ENCODE results near the gene GCC1. TPM values are rescaled to one million over a fixed set of nuclear protein-coding genes. Genes with fewer than 3 reads are reported as not detected.

The GCC1 gene
- total and polyA plus RNA-seq, 2 donors (not counting 1 experiment from before 2014, with no cell fraction given) = 10.3 to 25.5 TPM

DNA sequence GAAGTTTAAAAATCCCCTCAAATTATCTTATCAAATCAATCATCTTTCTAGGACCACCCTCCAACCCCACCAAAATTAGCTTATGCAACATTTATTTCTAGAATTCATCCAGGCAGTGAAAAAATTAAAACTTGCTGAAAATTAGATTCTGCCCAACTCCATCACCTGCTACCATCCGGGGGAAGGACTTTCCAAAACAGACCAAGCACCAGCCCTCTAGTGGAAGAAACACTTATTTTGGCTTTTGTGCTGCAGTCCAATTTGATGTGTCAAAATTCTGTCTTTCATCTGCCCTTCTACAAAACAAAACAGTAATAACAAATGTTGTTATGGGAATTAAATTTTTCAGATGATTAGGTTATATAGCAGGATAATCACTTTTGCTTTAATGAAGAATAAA is 35.1 kb downstream of the GCC1 start:
- TF ChIP-seq, protein P1, sequence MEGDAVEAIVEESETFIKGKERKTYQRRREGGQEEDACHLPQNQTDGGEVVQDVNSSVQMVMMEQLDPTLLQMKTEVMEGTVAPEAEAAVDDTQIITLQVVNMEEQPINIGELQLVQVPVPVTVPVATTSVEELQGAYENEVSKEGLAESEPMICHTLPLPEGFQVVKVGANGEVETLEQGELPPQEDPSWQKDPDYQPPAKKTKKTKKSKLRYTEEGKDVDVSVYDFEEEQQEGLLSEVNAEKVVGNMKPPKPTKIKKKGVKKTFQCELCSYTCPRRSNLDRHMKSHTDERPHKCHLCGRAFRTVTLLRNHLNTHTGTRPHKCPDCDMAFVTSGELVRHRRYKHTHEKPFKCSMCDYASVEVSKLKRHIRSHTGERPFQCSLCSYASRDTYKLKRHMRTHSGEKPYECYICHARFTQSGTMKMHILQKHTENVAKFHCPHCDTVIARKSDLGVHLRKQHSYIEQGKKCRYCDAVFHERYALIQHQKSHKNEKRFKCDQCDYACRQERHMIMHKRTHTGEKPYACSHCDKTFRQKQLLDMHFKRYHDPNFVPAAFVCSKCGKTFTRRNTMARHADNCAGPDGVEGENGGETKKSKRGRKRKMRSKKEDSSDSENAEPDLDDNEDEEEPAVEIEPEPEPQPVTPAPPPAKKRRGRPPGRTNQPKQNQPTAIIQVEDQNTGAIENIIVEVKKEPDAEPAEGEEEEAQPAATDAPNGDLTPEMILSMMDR (IDR thresholded peaks at IDR 0.05) = no peak
- TF ChIP-seq EZH2 (IDR thresholded peaks at IDR 0.05; ENCODE audit: borderline replicate concordance, insufficient read depth, low read depth, low read length, poor library complexity, severe bottlenecking) = no peak

DNA sequence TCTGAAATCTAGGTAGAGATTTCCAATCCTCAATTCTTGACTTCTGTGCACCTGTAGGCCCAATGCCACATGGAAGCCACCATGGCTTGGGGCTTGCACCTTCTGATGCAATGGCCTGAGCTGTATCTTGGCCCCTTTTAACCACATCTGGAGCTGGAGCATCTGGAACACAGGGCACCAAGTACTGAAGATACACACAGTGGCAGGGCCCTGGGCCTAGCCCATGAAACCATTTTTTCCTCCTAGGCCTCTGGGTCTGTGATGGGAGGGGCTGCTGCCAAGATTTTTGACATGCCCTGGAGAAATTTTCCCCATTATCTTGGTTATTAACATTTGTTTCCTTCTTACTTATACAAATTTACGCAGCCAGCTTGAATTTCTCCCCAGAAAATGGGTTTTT is 39.1 kb downstream of the GCC1 start:
- DNase-seq (no peak), ATAC-seq (ENCODE audit: low read depth) (no peak)
- Histone ChIP-seq H3K36me3 (replicated peaks in 1 of 2; ENCODE audit: control extremely low read depth in 1 of 2, control insufficient read depth in 1 of 2, extremely low read depth in 1 of 2, insufficient read depth in 2 of 2, low read length in 1 of 2) (no peaks in the 10 kb centered on the region), H3K9ac (ENCODE audit: low read length) (no peak overlapping the region), H3K4me1 (ENCODE audit: control insufficient read depth in 2 of 2, insufficient read depth in 2 of 2, low read length in 2 of 2) (no peaks in the 10 kb centered on the region), H3K4me2 (replicated peaks; ENCODE audit: low read depth, low read length, poor library complexity, severe bottlenecking) (no peak overlapping the region), H3K27ac (ENCODE audit: low read length in 2 of 2) (no peak overlapping the region), H3K9me3 (ENCODE audit: control extremely low read depth in 1 of 3, control insufficient read depth in 2 of 3, insufficient read depth in 1 of 3, low read length in 2 of 3) (peaks cover 0 to 8% (median 6%) of the 10 kb centered on the region in 3 donors), H2AFZ (ENCODE audit: insufficient read depth, low read depth, low read length, poor library complexity, severe bottlenecking) (no peak overlapping the region), H3K79me2 (ENCODE audit: control insufficient read depth, insufficient read depth, low read length) (no peaks in the 10 kb centered on the region), H4K20me1 (ENCODE audit: control insufficient read depth, insufficient read depth, low read length, poor library complexity, severe bottlenecking) (no peaks in the 10 kb centered on the region), H3K27me3 (replicated peaks in 1 of 4; ENCODE audit: control extremely low read depth in 1 of 4, control insufficient read depth in 3 of 4, insufficient read depth in 4 of 4, low read length in 3 of 4) (peaks cover 0 to 2% (median 0%) of the 10 kb centered on the region in 4 experiments), H3K4me3 (ENCODE audit: control extremely low read depth in 1 of 5, extremely low read depth in 1 of 5, insufficient read depth in 1 of 5, low read depth in 2 of 5, low read length in 4 of 5) (no peak overlapping the region)
- TF ChIP-seq, protein P1 (IDR thresholded peaks at IDR 0.05) = no peak
- TF ChIP-seq EZH2 (IDR thresholded peaks at IDR 0.05; ENCODE audit: borderline replicate concordance, insufficient read depth, low read depth, low read length, poor library complexity, severe bottlenecking) = no peak
- H3K4me3 Mint-ChIP-seq = no peak overlapping the region
- H3K4me1 Mint-ChIP-seq = no peaks in the 10 kb centered on the region
- intact Hi-C loops (cut with micrococcal nuclease) = no loop called here
- WGBS (ENCODE audit: insufficient coverage) = 100% methylated on average over 1 of the region's 1 CpG
- ChIA-PET CTCF (interaction anchor here (1.8 kb wide), 1 partner anchor 16 kb away, joined by 4 read pairs; no protein-coding TSS in a partner anchor), POLR2A (interaction anchor here (0.6 kb wide), 1 partner anchor 826 kb away, joined by 3 read pairs; no protein-coding TSS in a partner anchor)
- peaks cover 36% of the 10 kb centered on the region for H3K27me3 Mint-ChIP-seq
- H3K9me3 Mint-ChIP-seq (ENCODE audit: insufficient read depth) = no peaks in the 10 kb centered on the region
- H3K27ac Mint-ChIP-seq = no peak overlapping the region

More for the DNA sequence above, 35.1 kb downstream of the GCC1 start:
- no peak for DNase-seq
- ChIA-PET POLR2A (no interaction called here), CTCF (no interaction called here)
- H3K27me3 ChIP-seq (replicated peaks in 1 of 4; ENCODE audit: control extremely low read depth in 1 of 4, control insufficient read depth in 3 of 4, insufficient read depth in 4 of 4, low read length in 3 of 4) = peaks cover 0 to 2% (median 0%) of the 10 kb centered on the region in 4 experiments
- Mint-ChIP-seq H3K4me1 (no peaks in the 10 kb centered on the region), H3K27me3 (peaks cover 31% of the 10 kb centered on the region), H3K9me3 (ENCODE audit: insufficient read depth) (no peaks in the 10 kb centered on the region), H3K27ac (no peak overlapping the region), H3K4me3 (no peak overlapping the region)
- WGBS (ENCODE audit: insufficient coverage) = no CpG with 5 or more reads among the region's 1 CpG
- H3K36me3 ChIP-seq (replicated peaks in 1 of 2; ENCODE audit: control extremely low read depth in 1 of 2, control insufficient read depth in 1 of 2, extremely low read depth in 1 of 2, insufficient read depth in 2 of 2, low read length in 1 of 2) = no peaks in the 10 kb centered on the region
- H3K27ac ChIP-seq (ENCODE audit: low read length in 2 of 2) = no peak overlapping the region
- H3K4me1 ChIP-seq (ENCODE audit: control insufficient read depth in 2 of 2, insufficient read depth in 2 of 2, low read length in 2 of 2) = no peaks in the 10 kb centered on the region
- peaks cover 0 to 8% (median 6%) of the 10 kb centered on the region in 3 donors for H3K9me3 ChIP-seq (ENCODE audit: control extremely low read depth in 1 of 3, control insufficient read depth in 2 of 3, insufficient read depth in 1 of 3, low read length in 2 of 3)
- no peaks in the 10 kb centered on the region for H3K79me2 ChIP-seq (ENCODE audit: control insufficient read depth, insufficient read depth, low read length)
- no peak overlapping the region for H3K4me3 ChIP-seq (ENCODE audit: control extremely low read depth in 1 of 5, extremely low read depth in 1 of 5, insufficient read depth in 1 of 5, low read depth in 2 of 5, low read length in 4 of 5)
- H2AFZ ChIP-seq (ENCODE audit: insufficient read depth, low read depth, low read length, poor library complexity, severe bottlenecking) = no peak overlapping the region
- no peak overlapping the region for H3K4me2 ChIP-seq (replicated peaks; ENCODE audit: low read depth, low read length, poor library complexity, severe bottlenecking)
- intact Hi-C loops (cut with micrococcal nuclease) = no loop called here
- H4K20me1 ChIP-seq (ENCODE audit: control insufficient read depth, insufficient read depth, low read length, poor library complexity, severe bottlenecking) = no peaks in the 10 kb centered on the region
- no peak for ATAC-seq (ENCODE audit: low read depth)
- H3K9ac ChIP-seq (ENCODE audit: low read length) = no peak overlapping the region
